GM21825 (cell line): ENCODE data around the gene PLSCR2.
"Not testable (repeated sequence)": the region's sequence is repeated elsewhere in the genome, so short reads cannot be mapped to it uniquely, and the experiment has no call there.

Experiments used
- ATAC-seq: cut with Tn5 transposase; IDR thresholded peaks from one replicate; pipeline ENCODE4 v1.9.1; 2021; ENCODE audit warnings: mild to moderate bottlenecking, moderate library complexity; ENCODE audit not compliant: unreplicated experiment

PLSCR2 gene

GRCh38 chr3:146491303-146491702, 21.9 kb upstream of the PLSCR2 start:
- ATAC-seq, result no peak

- ATAC-seq, result no peak
These were observed 15.9 kb upstream of the PLSCR2 start for GRCh38 chr3:146485297-146485696.

GRCh38 chr3:146476094-146476740, 6.9 kb upstream of the PLSCR2 start:
- no peak for ATAC-seq

GRCh38 chr3:146474976-146475375, 5.6 kb upstream of the PLSCR2 start:
- not testable (repeated sequence) for ATAC-seq

- ATAC-seq, result no peak
These were observed 4.4 kb upstream of the PLSCR2 start for GRCh38 chr3:146473726-146474125.

- no peak for ATAC-seq
These were observed 3.2 kb upstream of the PLSCR2 start for GRCh38 chr3:146472611-146473010.

- no peak for ATAC-seq
These were observed 1.7 kb upstream of the PLSCR2 start for GRCh38 chr3:146471012-146471411.

GRCh38 chr3:146470425-146470990, 1.1 kb upstream of the PLSCR2 start:
- ATAC-seq, result no peak

GRCh38 chr3:146468671-146469149, 651 bp downstream of the PLSCR2 start:
- ATAC-seq, result no peak

- ATAC-seq, result no peak
These were observed 1.1 kb downstream of the PLSCR2 start for GRCh38 chr3:146468234-146468633.

GRCh38 chr3:146466604-146467003, 2.8 kb downstream of the PLSCR2 start:
- ATAC-seq, result no peak

- no peak for ATAC-seq
These were observed 3.5 kb downstream of the PLSCR2 start for GRCh38 chr3:146465693-146466465.

GRCh38 chr3:146464783-146465182, 4.6 kb downstream of the PLSCR2 start:
- no peak for ATAC-seq

GRCh38 chr3:146464005-146464595, 5.3 kb downstream of the PLSCR2 start:
- ATAC-seq, result no peak

GRCh38 chr3:146454796-146455195, 14.6 kb downstream of the PLSCR2 start:
- ATAC-seq, result no peak

GRCh38 chr3:146449613-146450012, 19.7 kb downstream of the PLSCR2 start:
- no peak for ATAC-seq

GRCh38 chr3:146449076-146449475, 20.3 kb downstream of the PLSCR2 start:
- ATAC-seq, result no peak

- no peak for ATAC-seq
These were observed 23.3 kb downstream of the PLSCR2 start for GRCh38 chr3:146446026-146446425.

- ATAC-seq, result not testable (repeated sequence)
These were observed 29.1 kb downstream of the PLSCR2 start for GRCh38 chr3:146440310-146440709.

- ATAC-seq, result no peak
These were observed 37.3 kb downstream of the PLSCR2 start for GRCh38 chr3:146432066-146432465.

GRCh38 chr3:146431240-146431639, 38.1 kb downstream of the PLSCR2 start:
- ATAC-seq, result no peak

- no peak for ATAC-seq
These were observed 44.0 kb downstream of the PLSCR2 start for GRCh38 chr3:146425341-146425740.
